Esophagus muscularis mucosa (tissue), 4 donors: Measurements from ENCODE around the gene ATAD2B.

Experiments
- CTCF ChIP-seq, 3 experiments: fragments of 200-600 bp in 2 of 3; fragments of 450-650 bp in 1 of 3; sonication (generic) in 2 of 3; IDR thresholded peaks; one replicate each; pipeline ENCODE4 v1.5.1; 2017 to 2019; ENCODE audit warnings: antibody characterized with exemption in 3 of 3, mild to moderate bottlenecking in 2 of 3, moderate library complexity in 1 of 3
- EP300 ChIP-seq: sonication (generic); formaldehyde crosslinking; IDR thresholded peaks from one replicate; pipeline ENCODE4 v1.6.1; 2017; ENCODE audit warnings: antibody characterized with exemption
- POLR2A ChIP-seq: fragments of 450-650 bp; IDR thresholded peaks from one replicate; pipeline ENCODE4 v1.6.1; 2017; ENCODE audit warnings: antibody characterized with exemption, moderate library complexity, mild to moderate bottlenecking, low read depth

- TF ChIP-seq CTCF (IDR thresholded peaks at IDR 0.05), result no peak
- TF ChIP-seq POLR2A, result no peak
- no peak for TF ChIP-seq EP300
These were observed 98.5 kb downstream of the ATAD2B start for GRCh38 chr2:23828256-23828980.
